Fibroblast of lung (primary cell): ENCODE data around the gene NEURL2. TPM values are rescaled to one million over a fixed set of nuclear protein-coding genes. Genes with fewer than 3 reads are reported as not detected.
A peak's percentile ranks its signal among the peaks of the same experiment; 100 is the strongest.

Experiments used
- DNase-seq, 2 donors: peaks; one replicate each; pipeline versions ENCODE4 v3.0.0 to v3.0.0-alpha.2; 2010; ENCODE audit warnings: low read depth in 2 of 2
- H2AFZ ChIP-seq: 2 replicates; pipeline ENCODE4 v1.5.1; 2012; ENCODE audit warnings: low read length, control low read depth, inconsistent platforms
- H3K27ac ChIP-seq: 2 replicates; pipeline ENCODE4 v1.5.1; 2011; ENCODE audit warnings: low read length, control low read depth; ENCODE audit not compliant: insufficient read depth
- H3K27me3 ChIP-seq: 2 replicates; pipeline ENCODE4 v1.5.1; 2011; ENCODE audit warnings: mild to moderate bottlenecking, low read length; ENCODE audit not compliant: control insufficient read depth, insufficient read depth
- H3K36me3 ChIP-seq: 2 replicates; pipeline ENCODE4 v1.5.1; 2011; ENCODE audit warnings: low read length; ENCODE audit not compliant: control insufficient read depth, insufficient read depth
- H3K4me1 ChIP-seq: 2 replicates; pipeline ENCODE4 v1.5.1; 2011; ENCODE audit warnings: low read length; ENCODE audit not compliant: control insufficient read depth, insufficient read depth; ENCODE audit errors: extremely low read depth
- H3K4me2 ChIP-seq: 2 replicates; pipeline ENCODE4 v1.5.1; 2011; ENCODE audit warnings: low read length, control low read depth; ENCODE audit not compliant: insufficient read depth; ENCODE audit errors: extremely low read depth
- H3K4me3 ChIP-seq, 4 experiments: fragments of 200-600 bp in 1 of 4; sonication (generic) in 1 of 4; replicated peaks in 1 of 4; 2 replicates each; pipeline ENCODE4 v1.5.1; 2011 to 2016; ENCODE audit warnings: low read length in 4 of 4, low read depth in 3 of 4, mild to moderate bottlenecking in 3 of 4, control low read depth in 2 of 4, inconsistent platforms in 1 of 4, mixed read lengths in 1 of 4; ENCODE audit not compliant: insufficient read depth in 1 of 4; ENCODE audit errors: control extremely low read depth in 1 of 4
- H3K79me2 ChIP-seq: 2 replicates; pipeline ENCODE4 v1.5.1; 2012; ENCODE audit warnings: mild to moderate bottlenecking, low read length, inconsistent platforms; ENCODE audit not compliant: control insufficient read depth, insufficient read depth
- H3K9ac ChIP-seq: 2 replicates; pipeline ENCODE4 v1.5.1; 2011; ENCODE audit warnings: mild to moderate bottlenecking, low read length, control low read depth; ENCODE audit not compliant: insufficient read depth
- H3K9me3 ChIP-seq: 2 replicates; pipeline ENCODE4 v1.5.1; 2012; ENCODE audit warnings: low read depth, low read length; ENCODE audit not compliant: control insufficient read depth, insufficient read depth
- H4K20me1 ChIP-seq: 2 replicates; pipeline ENCODE4 v1.5.1; 2011; ENCODE audit warnings: low read length; ENCODE audit not compliant: control insufficient read depth, insufficient read depth; ENCODE audit errors: extremely low read depth
- CTCF ChIP-seq, 2 donors: IDR thresholded peaks in 1 of 2; conservative IDR thresholded peaks in 1 of 2; 1 replicate in 1 of 2; 2 replicates in 1 of 2; pipeline ENCODE4 v1.5.1; 2011 to 2012; ENCODE audit warnings: low read length in 2 of 2, control low read depth in 1 of 2, inconsistent platforms in 1 of 2, low read depth in 1 of 2, mild to moderate bottlenecking in 1 of 2
- EZH2 ChIP-seq: IDR thresholded peaks from 2 replicates; pipeline ENCODE4 v1.5.1; 2012; ENCODE audit warnings: low read length, control low read depth, mild to moderate bottlenecking; ENCODE audit errors: missing control alignments
- polyA plus RNA-seq, 2 donors: library from polyadenylated mRNA; depleted of rRNA in 1 of 2; stranded (reverse) in 1 of 2; unstranded in 1 of 2; fragments of >200 nt; gene quantifications; 2 replicates each; pipeline ENCODE4 v1.2.1, GENCODE V29; 2011 to 2012; ENCODE audit warnings: missing spikeins in 1 of 2
- total RNA-seq: library from RNA; depleted of rRNA; stranded (reverse); fragments of >200 nt; gene quantifications from 2 replicates; pipeline ENCODE4 v1.2.1, GENCODE V29; 2014

NEURL2 gene
- total and polyA plus RNA-seq, 2 donors (not counting 1 experiment from before 2014, with no cell fraction given), result 0.77 to 7.1 TPM

- Histone ChIP-seq H2AFZ (peak within 1 kb of the TSS; percentile 65), H3K36me3 (no peaks in the 10 kb centered on the region), H3K27me3 (no peaks in the 10 kb centered on the region), H3K4me1 (peaks cover 14% of the 10 kb centered on the region), H3K9me3 (no peaks in the 10 kb centered on the region), H3K79me2 (no peaks in the 10 kb centered on the region), H3K4me3 (peak within 1 kb of the TSS; percentile 18 to 90 (median 53)), H3K27ac (peak within 1 kb of the TSS; percentile 76), H4K20me1 (no peaks in the 10 kb centered on the region), H3K4me2 (peak within 1 kb of the TSS; percentile 89), H3K9ac (peak within 1 kb of the TSS; percentile 65)
- peak; percentile 77 to 81 for DNase-seq
- TF ChIP-seq EZH2 (no peak), CTCF (conservative IDR thresholded peaks at IDR 0.05 in 1 of 2, IDR thresholded peaks at IDR 0.05 in 1 of 2; ENCODE audit: low read depth in 1 of 2, low read length in 2 of 2) (no peak)
These were observed 20.7 kb upstream of the NEURL2 start, which contains the start of gene PLTP for GRCh38 chr20:45911486-45912343. TSS of gene PLTP (minus strand) at chr20:45912155. CDS start at chr20:45911452, 703 bp downstream.

- TF ChIP-seq CTCF (conservative IDR thresholded peaks at IDR 0.05 in 1 of 2, IDR thresholded peaks at IDR 0.05 in 1 of 2; ENCODE audit: low read depth in 1 of 2, low read length in 2 of 2), result no peak
- TF ChIP-seq EZH2, result no peak
- H3K27ac ChIP-seq, result peak overlapping the region; percentile 76
- H3K4me2 ChIP-seq, result peak overlapping the region; percentile 89
- no peaks in the 10 kb centered on the region for H3K9me3 ChIP-seq
- no peaks in the 10 kb centered on the region for H3K27me3 ChIP-seq
- no peaks in the 10 kb centered on the region for H3K36me3 ChIP-seq
- no peaks in the 10 kb centered on the region for H4K20me1 ChIP-seq
- DNase-seq, result peak; percentile 100
- peak overlapping the region; percentile 18 to 90 (median 53) for H3K4me3 ChIP-seq
- H3K4me1 ChIP-seq, result peaks cover 17% of the 10 kb centered on the region
- no peaks in the 10 kb centered on the region for H3K79me2 ChIP-seq
- peak overlapping the region; percentile 65 for H3K9ac ChIP-seq
- H2AFZ ChIP-seq, result peak overlapping the region; percentile 55
These were observed 19.9 kb upstream of the NEURL2 start for GRCh38 chr20:45910670-45911485.
